Bronchial epithelial cell (primary cell): ENCODE results near the gene IQCB1. TPM values are rescaled to one million over a fixed set of nuclear protein-coding genes. Genes with fewer than 3 reads are reported as not detected.

Experiments
- DNase-seq: peaks from one replicate; pipeline ENCODE4 v3.0.0-alpha.2; 2010; ENCODE audit warnings: low read depth
- FAIRE-seq: peaks from 2 replicates; lab custom pipeline; 2011; peaks lifted over from hg19 to GRCh38; lab: Jason Lieb, UNC
- H3K27me3 ChIP-seq: 2 replicates; pipeline ENCODE4 v1.5.1; 2011; ENCODE audit warnings: low read length; ENCODE audit not compliant: control insufficient read depth, insufficient read depth
- H3K36me3 ChIP-seq: 2 replicates; pipeline ENCODE4 v1.5.1; 2011; ENCODE audit warnings: low read length; ENCODE audit not compliant: control insufficient read depth, insufficient read depth
- H3K4me3 ChIP-seq: 2 replicates; pipeline ENCODE4 v1.5.1; 2011; ENCODE audit warnings: mild to moderate bottlenecking, low read depth, low read length, control low read depth
- CTCF ChIP-seq: IDR thresholded peaks from 2 replicates; pipeline ENCODE4 v1.5.1; 2011; ENCODE audit warnings: mild to moderate bottlenecking, moderate library complexity, low read length, control low read depth, inconsistent platforms; ENCODE audit not compliant: insufficient read depth, severe bottlenecking
- total RNA-seq: library from RNA; depleted of rRNA; stranded (reverse); fragments of >200 nt; gene quantifications from 2 replicates; pipeline ENCODE4 v1.2.1, GENCODE V29; 2014

Gene IQCB1
- total RNA-seq, 1 donor from 2014 or later = 34.0 TPM

GRCh38 chr3:121757812-121758545 lies 76.9 kb downstream of the IQCB1 start:
- H3K4me3 ChIP-seq = no peak overlapping the region
- peak; percentile 13 for FAIRE-seq
- no peaks in the 10 kb centered on the region for H3K36me3 ChIP-seq

GRCh38 chr3:121757087-121757811 lies 77.6 kb downstream of the IQCB1 start:
- no peak overlapping the region for H3K4me3 ChIP-seq
- no peaks in the 10 kb centered on the region for H3K27me3 ChIP-seq
- no peak for TF ChIP-seq CTCF
- H3K36me3 ChIP-seq = no peaks in the 10 kb centered on the region
- DNase-seq (no peak), FAIRE-seq (no peak)

More at GRCh38 chr3:121757812-121758545, 76.9 kb downstream of the IQCB1 start:
- DNase-seq = no peak
- H3K27me3 ChIP-seq = no peaks in the 10 kb centered on the region
- TF ChIP-seq CTCF = no peak

GRCh38 chr3:121752772-121753171 lies 82.1 kb downstream of the IQCB1 start:
- TF ChIP-seq CTCF = no peak
- H3K27me3 ChIP-seq = no peaks in the 10 kb centered on the region
- FAIRE-seq = no peak
- DNase-seq = no peak
- no peak overlapping the region for H3K4me3 ChIP-seq
- H3K36me3 ChIP-seq = no peaks in the 10 kb centered on the region

GRCh38 chr3:121752261-121752660 lies 82.6 kb downstream of the IQCB1 start:
- no peaks in the 10 kb centered on the region for H3K27me3 ChIP-seq
- no peaks in the 10 kb centered on the region for H3K36me3 ChIP-seq
- FAIRE-seq = peak; percentile 32
- DNase-seq = no peak
- no peak overlapping the region for H3K4me3 ChIP-seq
- TF ChIP-seq CTCF = no peak

- no peak for DNase-seq
- Histone ChIP-seq H3K4me3 (peak overlapping the region; percentile 50), H3K27me3 (no peaks in the 10 kb centered on the region), H3K36me3 (no peaks in the 10 kb centered on the region)
- TF ChIP-seq CTCF = no peak
- FAIRE-seq = no peak
Measured at GRCh38 chr3:121750087-121750415, 84.8 kb downstream of the IQCB1 start.
